IPS-15b (cell line): Measurements from ENCODE around the gene PCDHAC1.
"Not testable (repeated sequence)": the region's sequence is repeated elsewhere in the genome, so short reads cannot be mapped to it uniquely, and the experiment has no call there.

ENCODE experiments used
- H3K27me3 ChIP-seq: one replicate; pipeline ENCODE4 v1.6.1; 2013; ENCODE audit warnings: low read length; ENCODE audit not compliant: control insufficient read depth, insufficient read depth
- H3K36me3 ChIP-seq: one replicate; pipeline ENCODE4 v1.6.1; 2013; ENCODE audit warnings: low read length; ENCODE audit not compliant: control insufficient read depth, insufficient read depth
- H3K4me1 ChIP-seq: one replicate; pipeline ENCODE4 v1.6.1; 2013; ENCODE audit warnings: mild to moderate bottlenecking, low read length; ENCODE audit not compliant: control insufficient read depth, insufficient read depth
- H3K4me3 ChIP-seq: one replicate; pipeline ENCODE4 v1.5.1; 2013; ENCODE audit warnings: low read depth, low read length
- H3K9ac ChIP-seq: one replicate; pipeline ENCODE4 v1.6.1; 2013; ENCODE audit warnings: low read depth, mild to moderate bottlenecking, low read length
- H3K9me3 ChIP-seq: one replicate; pipeline ENCODE4 v1.6.1; 2013; ENCODE audit warnings: mild to moderate bottlenecking, low read length; ENCODE audit not compliant: control insufficient read depth, insufficient read depth

PCDHAC1 gene, protein sequence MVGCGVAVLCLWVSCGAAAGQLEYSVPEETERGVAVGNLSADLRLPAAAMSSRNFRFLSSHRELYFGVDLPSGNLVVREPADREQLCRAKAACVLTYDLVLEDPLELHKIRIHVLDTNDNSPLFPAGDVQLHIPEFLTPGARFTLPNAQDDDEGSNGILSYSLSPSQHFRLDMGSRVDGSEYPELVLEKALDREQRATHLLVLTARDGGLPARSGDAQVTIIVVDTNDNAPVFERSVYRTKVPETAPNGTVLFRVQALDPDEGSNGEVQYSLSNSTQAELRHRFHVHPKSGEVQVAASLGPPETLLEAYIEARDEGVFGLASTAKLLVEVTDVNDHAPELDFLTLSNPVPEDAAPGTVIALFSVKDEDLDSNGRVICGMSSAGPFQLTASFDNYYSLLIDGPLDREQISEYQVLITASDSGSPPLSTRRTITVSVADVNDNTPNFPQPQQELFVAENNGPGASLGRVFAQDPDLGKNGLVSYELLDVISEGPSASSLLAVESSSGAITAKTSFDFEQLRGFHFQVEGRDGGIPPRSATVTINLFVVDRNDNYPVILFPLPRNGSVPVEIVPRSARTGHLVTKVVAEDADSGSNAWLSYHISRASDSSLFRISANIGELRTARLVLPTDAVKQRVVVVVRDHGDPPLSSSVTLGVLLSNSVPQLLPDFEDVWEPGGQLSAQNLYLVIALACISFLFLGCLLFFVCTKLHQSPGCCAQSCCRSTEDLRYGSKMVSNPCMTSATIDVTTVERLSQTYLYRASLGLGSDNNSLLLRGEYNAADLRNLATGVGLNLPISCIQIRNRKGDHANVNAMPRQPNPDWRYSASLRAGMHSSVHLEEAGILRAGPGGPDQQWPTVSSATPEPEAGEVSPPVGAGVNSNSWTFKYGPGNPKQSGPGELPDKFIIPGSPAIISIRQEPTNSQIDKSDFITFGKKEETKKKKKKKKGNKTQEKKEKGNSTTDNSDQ

DNA sequence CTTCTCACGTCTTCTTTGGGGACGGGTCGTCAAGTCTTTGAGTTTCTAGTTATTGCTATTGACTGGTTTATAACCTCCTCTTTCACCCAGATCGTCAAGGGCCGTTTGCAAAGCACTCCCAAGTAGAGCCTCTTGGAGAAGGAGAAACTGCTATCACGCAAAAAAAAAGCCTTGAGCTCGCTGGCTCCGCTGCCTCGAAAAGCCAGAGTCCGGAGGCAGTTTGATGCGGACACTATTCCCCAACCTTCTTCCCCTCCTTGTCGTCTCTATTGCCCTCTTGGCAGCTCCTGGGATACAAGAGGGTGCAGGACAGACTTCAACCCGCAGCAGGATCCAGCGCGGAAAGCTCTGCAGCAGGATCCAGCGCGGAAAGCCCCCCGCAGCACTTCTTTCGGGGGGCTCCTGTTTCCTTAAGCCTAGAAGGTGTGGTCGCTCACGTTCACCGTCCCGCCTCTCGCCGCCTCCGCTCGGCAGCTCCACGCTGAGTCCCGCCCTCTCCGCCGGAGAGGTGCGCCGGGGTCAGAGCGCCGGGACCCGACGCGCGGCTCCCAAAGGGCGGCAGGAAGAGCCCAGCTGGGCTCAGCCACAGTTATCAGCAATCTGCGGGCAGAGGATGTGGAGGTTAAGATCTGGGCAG is at the start of gene PCDHAC1:
PCDHAC1 (plus strand) TSS at position 494 of the 637 bp plus-strand sequence. CDS start 594 bp downstream, outside the sequence.
- Histone ChIP-seq H3K4me3 (peak within 1 kb of the TSS; percentile 87), H3K9ac (peak within 1 kb of the TSS; percentile 55), H3K27me3 (peaks cover 39% of the 10 kb centered on the region), H3K9me3 (no peaks in the 10 kb centered on the region), H3K4me1 (peaks cover 6% of the 10 kb centered on the region), H3K36me3 (no peaks in the 10 kb centered on the region)

DNA sequence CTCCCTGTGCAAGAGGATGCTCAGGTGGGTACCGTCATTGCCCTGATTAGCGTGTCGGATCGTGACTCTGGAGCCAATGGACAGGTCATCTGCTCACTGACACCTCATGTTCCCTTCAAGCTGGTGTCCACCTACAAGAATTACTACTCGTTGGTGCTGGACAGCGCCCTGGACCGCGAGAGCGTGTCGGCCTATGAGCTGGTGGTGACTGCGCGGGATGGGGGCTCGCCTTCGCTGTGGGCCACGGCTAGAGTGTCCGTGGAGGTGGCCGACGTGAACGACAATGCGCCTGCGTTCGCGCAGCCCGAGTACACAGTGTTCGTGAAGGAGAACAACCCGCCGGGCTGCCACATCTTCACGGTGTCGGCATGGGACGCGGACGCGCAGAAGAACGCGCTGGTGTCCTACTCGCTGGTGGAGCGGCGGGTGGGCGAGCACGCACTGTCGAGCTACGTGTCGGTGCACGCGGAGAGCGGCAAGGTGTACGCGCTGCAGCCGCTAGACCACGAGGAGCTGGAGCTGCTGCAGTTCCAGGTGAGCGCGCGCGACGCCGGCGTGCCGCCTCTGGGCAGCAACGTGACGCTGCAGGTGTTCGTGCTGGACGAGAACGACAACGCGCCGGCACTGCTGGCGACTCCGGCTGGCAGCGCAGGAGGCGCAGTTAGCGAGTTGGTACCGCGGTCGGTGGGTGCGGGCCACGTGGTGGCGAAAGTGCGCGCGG is 49.4 kb upstream of the PCDHAC1 start:
- not testable (repeated sequence) for H3K4me3 ChIP-seq, H3K9me3 ChIP-seq, H3K36me3 ChIP-seq, H3K27me3 ChIP-seq, H3K9ac ChIP-seq, H3K4me1 ChIP-seq

DNA sequence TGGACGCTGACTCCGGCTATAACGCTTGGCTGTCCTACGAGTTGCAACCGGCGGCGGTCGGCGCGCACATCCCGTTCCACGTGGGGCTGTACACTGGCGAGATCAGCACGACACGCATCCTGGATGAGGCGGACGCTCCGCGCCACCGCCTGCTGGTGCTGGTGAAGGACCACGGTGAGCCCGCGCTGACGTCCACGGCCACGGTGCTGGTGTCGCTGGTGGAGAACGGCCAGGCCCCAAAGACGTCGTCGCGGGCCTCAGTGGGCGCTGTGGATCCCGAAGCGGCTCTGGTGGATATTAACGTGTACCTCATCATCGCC is 48.9 kb upstream of the PCDHAC1 start:
- H3K9me3 ChIP-seq = no peaks in the 10 kb centered on the region
- H3K4me1 ChIP-seq = peaks cover 3% of the 10 kb centered on the region
- no peaks in the 10 kb centered on the region for H3K27me3 ChIP-seq
- H3K36me3 ChIP-seq = no peaks in the 10 kb centered on the region
- no peak overlapping the region for H3K9ac ChIP-seq
- H3K4me3 ChIP-seq = no peak overlapping the region

DNA sequence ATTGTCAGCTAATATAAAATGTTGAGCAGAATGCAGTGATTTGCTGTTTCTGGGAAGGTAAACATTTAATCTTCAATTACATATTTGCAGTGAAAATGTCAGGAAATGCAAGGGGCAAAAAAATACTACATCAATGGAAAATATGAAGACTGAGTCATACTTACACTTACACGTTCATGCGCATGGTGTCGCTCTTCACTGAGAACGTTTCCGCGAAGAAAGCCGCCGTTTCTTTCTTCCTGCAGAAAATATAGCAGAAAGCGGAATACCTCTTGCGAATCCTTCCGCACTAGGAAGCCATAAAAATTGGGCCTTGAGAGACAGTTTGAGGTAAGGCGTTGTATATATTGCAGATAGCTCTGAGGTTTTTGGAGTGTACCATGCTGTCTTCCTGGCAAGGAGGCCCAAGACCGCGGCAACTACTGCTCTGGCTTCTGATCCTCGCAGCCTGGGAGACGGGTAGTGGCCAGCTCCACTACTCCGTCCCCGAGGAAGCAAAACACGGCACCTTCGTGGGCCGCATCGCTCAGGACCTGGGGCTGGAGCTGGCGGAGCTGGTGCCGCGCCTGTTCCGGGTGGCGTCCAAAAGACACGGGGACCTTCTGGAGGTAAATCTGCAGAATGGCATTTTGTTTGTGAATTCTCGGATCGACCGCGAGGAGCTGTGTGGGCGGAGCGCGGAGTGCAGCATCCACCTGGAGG is 44.1 kb upstream of the PCDHAC1 start, which contains the start of gene PCDHA13:
PCDHA13 (plus strand) TSS at position 236 of the 702 bp plus-strand sequence; CDS start at position 381, 145 bp downstream.
- H3K9ac ChIP-seq = no peak within 1 kb of the TSS
- H3K4me3 ChIP-seq = peak within 1 kb of the TSS; percentile 26
- no peaks in the 10 kb centered on the region for H3K9me3 ChIP-seq
- H3K36me3 ChIP-seq = no peaks in the 10 kb centered on the region
- H3K4me1 ChIP-seq = no peaks in the 10 kb centered on the region
- no peaks in the 10 kb centered on the region for H3K27me3 ChIP-seq

DNA sequence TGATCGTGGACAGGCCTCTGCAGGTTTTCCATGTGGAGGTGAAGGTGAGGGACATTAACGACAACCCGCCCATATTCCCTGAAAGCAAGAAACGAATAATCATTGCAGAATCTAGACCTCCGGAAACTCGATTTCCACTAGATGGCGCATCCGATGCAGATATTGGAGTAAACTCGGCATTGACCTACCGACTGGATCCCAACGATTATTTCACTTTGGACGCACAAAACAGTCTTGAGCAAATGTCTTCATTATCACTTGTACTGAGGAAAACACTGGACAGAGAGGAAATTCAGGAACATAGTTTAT is 43.6 kb upstream of the PCDHAC1 start:
- Histone ChIP-seq H3K9me3 (no peaks in the 10 kb centered on the region), H3K27me3 (no peaks in the 10 kb centered on the region), H3K9ac (no peak overlapping the region), H3K36me3 (no peaks in the 10 kb centered on the region), H3K4me3 (peak overlapping the region; percentile 26), H3K4me1 (no peaks in the 10 kb centered on the region)

DNA sequence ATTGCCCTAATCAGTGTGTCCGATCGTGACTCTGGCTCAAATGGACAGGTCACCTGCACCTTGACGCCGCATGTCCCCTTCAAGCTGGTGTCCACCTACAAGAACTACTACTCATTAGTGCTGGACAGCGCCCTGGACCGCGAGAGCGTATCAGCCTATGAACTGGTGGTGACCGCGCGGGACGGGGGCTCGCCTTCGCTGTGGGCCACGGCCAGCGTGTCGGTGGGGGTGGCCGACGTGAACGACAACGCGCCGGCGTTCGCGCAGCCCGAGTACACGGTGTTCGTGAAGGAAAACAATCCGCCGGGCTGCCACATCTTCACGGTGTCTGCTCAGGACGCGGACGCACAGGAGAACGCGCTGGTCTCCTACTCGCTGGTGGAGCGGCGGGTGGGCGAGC is 42.7 kb upstream of the PCDHAC1 start:
- Histone ChIP-seq H3K9ac (no peak overlapping the region), H3K36me3 (no peaks in the 10 kb centered on the region), H3K4me1 (no peaks in the 10 kb centered on the region), H3K27me3 (no peaks in the 10 kb centered on the region), H3K9me3 (no peaks in the 10 kb centered on the region), H3K4me3 (no peak overlapping the region)

DNA sequence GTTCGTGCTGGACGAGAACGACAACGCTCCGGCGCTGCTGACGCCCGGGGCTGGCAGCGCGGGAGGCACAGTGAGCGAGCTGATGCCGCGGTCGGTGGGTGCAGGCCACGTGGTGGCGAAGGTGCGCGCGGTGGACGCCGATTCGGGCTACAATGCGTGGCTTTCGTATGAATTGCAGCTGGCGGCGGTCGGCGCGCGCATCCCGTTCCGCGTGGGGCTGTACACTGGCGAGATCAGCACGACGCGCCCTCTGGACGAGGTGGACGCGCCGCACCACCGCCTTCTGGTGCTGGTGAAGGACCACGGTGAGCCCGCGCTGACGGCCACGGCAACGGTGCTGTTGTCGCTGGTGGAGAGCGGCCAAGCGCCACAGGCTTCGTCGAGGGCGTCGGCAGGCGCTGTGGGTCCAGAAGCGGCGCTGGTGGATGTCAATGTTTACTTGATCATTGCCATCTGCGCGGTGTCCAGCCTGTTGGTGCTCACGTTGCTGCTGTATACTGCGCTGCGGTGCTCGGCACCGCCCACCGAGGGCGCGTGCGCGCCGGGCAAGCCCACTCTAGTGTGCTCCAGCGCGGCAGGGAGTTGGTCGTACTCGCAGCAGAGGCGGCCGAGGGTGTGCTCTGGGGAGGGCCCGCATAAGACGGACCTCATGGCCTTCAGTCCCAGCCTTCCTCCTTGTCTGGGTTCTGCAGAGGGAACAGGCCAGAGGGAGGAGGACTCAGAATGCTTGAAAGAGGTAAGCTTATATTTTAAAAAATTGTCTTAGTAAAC is 42.0 kb upstream of the PCDHAC1 start:
- Histone ChIP-seq H3K4me1 (no peaks in the 10 kb centered on the region), H3K9me3 (no peaks in the 10 kb centered on the region), H3K27me3 (no peaks in the 10 kb centered on the region), H3K9ac (no peak overlapping the region), H3K36me3 (no peaks in the 10 kb centered on the region), H3K4me3 (no peak overlapping the region)

DNA sequence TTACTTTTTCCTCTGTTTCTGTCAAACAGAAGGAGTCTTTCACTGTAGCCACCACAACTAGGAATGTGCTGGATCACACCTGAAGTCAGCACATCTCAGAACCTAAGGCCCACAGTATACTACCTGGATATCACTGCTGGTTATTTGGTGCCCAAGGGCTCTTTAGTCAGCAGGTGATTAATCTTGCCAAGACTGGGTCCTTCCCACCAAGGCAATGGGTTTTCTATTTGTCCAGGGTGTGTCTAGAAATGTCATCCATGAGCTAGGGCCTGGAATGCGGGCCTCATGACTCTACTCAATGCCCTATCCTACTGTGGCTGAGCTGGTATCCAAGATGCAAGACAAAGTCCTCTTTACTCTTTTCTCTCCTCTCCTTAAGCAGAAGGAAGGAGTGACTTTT is 9.8 kb upstream of the PCDHAC1 start:
- no peak overlapping the region for H3K9ac ChIP-seq
- no peaks in the 10 kb centered on the region for H3K9me3 ChIP-seq
- H3K27me3 ChIP-seq = no peaks in the 10 kb centered on the region
- H3K4me3 ChIP-seq = no peak overlapping the region
- no peaks in the 10 kb centered on the region for H3K36me3 ChIP-seq
- H3K4me1 ChIP-seq = no peaks in the 10 kb centered on the region

DNA sequence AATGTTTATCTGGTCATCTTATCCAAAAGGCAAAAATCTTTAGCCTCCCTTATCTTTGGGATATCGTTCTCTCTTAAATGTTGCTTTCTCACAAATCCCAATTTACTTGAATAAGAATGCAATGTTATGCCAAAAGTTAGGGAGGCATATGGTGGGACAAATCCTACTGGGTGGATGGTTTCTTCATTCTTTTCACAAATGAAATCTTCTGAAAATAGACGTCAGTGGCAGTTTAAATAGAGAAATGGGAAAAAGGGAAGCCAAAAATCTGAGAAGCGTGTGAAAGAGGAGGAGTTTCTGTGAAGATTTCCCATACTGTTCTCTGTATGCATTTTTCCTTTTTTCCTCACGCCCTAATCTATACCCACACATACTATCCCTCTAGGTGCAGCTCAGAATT is 2.5 kb upstream of the PCDHAC1 start:
- Histone ChIP-seq H3K9me3 (no peaks in the 10 kb centered on the region), H3K27me3 (peaks cover 34% of the 10 kb centered on the region), H3K36me3 (no peaks in the 10 kb centered on the region), H3K4me1 (peaks cover 6% of the 10 kb centered on the region), H3K9ac (no peak overlapping the region), H3K4me3 (no peak overlapping the region)

DNA sequence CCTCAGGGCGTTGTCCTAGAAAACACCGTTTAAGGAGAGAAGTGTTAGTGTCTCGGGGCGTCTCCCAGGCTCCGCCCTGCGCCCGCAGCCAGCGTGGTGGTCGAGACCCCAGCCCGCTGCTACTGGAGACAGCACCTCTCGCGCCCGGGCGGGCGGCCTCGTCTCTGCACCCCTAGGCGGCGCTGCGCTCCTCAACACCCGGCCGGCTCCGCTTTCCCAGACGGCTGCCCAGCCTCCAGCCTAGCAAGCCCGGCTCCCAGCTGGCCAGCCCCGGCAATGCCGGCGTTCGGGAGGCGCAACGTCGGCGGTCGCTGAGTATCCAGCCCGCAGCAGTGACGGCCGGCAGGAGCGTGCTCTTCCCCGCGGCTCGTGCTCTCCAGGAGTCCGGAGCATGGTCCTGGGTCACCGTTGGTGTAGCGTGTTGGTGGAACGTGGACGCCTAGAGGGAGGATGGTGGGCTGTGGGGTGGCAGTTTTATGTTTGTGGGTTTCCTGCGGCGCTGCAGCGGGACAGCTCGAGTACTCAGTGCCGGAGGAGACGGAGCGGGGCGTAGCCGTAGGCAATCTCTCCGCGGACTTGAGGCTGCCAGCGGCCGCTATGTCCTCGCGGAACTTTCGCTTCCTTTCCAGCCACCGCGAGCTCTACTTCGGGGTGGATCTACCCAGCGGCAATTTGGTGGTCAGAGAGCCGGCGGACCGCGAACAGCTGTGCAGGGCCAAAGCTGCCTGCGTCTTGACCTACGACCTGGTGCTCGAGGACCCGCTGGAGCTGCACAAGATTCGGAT is 536 bp downstream of the PCDHAC1 start:
- H3K9me3 ChIP-seq = no peaks in the 10 kb centered on the region
- peaks cover 39% of the 10 kb centered on the region for H3K27me3 ChIP-seq
- H3K36me3 ChIP-seq = no peaks in the 10 kb centered on the region
- H3K9ac ChIP-seq = peak overlapping the region; percentile 55
- peaks cover 6% of the 10 kb centered on the region for H3K4me1 ChIP-seq
- peak overlapping the region; percentile 87 for H3K4me3 ChIP-seq
